Naive B cell (primary cell): ENCODE results near the gene ANO4. TPM values are rescaled to one million over a fixed set of nuclear protein-coding genes. Genes with fewer than 3 reads are reported as not detected.
"Not testable (repeated sequence)": the region's sequence is repeated elsewhere in the genome, so short reads cannot be mapped to it uniquely, and the experiment has no call there.

Experiments
- ATAC-seq, 2 donors: fragments of 150-1000 bp; cut with Tn5 transposase; 2 replicates each; pipeline ENCODE4 v1.10.0; 2021; ENCODE audit warnings: low read depth in 2 of 2, mild to moderate bottlenecking in 2 of 2, moderate library complexity in 2 of 2
- DNase-seq: peaks from one replicate; pipeline ENCODE4 v3.0.0; 2022
- H3K27ac Mint-ChIP-seq, 6 donors: one replicate each; pipeline ENCODE4 v1.8.0; 2020 to 2022; ENCODE audit warnings: mild to moderate bottlenecking in 6 of 6, mixed read lengths in 6 of 6, moderate library complexity in 5 of 6, inconsistent platforms in 2 of 6
- H3K27me3 Mint-ChIP-seq, 3 donors: one replicate each; pipeline ENCODE4 v1.8.0; 2021 to 2022; ENCODE audit warnings: mixed read lengths in 3 of 3, mild to moderate bottlenecking in 1 of 3
- H3K36me3 Mint-ChIP-seq, 2 donors: one replicate each; pipeline ENCODE4 v1.8.0; 2020 to 2022; ENCODE audit warnings: mixed read lengths in 2 of 2, inconsistent platforms in 1 of 2, mild to moderate bottlenecking in 1 of 2
- H3K4me1 Mint-ChIP-seq, 3 donors: one replicate each; pipeline ENCODE4 v1.8.0; 2020 to 2022; ENCODE audit warnings: mixed read lengths in 3 of 3, inconsistent platforms in 1 of 3, mild to moderate bottlenecking in 1 of 3, moderate library complexity in 1 of 3
- H3K4me3 Mint-ChIP-seq, 8 donors: one replicate each; pipeline ENCODE4 v1.8.0; 2020 to 2022; ENCODE audit warnings: mild to moderate bottlenecking in 8 of 8, mixed read lengths in 8 of 8, moderate library complexity in 8 of 8, inconsistent platforms in 2 of 8
- H3K9me3 Mint-ChIP-seq, 7 donors: one replicate each; pipeline ENCODE4 v1.8.0; 2020 to 2022; ENCODE audit warnings: mixed read lengths in 7 of 7, mild to moderate bottlenecking in 5 of 7, inconsistent platforms in 2 of 7, moderate library complexity in 1 of 7
- polyA plus RNA-seq, 6 donors: library from polyadenylated mRNA; unstranded; fragments of 300-500 nt; fragmentation: Illumina TruSeq; gene quantifications; one replicate each; pipeline ENCODE4 v1.2.3, GENCODE V29; 2021; ENCODE audit warnings: low read depth in 6 of 6

ANO4 gene
- polyA plus RNA-seq, 6 donors from 2014 or later, result not detected

DNA sequence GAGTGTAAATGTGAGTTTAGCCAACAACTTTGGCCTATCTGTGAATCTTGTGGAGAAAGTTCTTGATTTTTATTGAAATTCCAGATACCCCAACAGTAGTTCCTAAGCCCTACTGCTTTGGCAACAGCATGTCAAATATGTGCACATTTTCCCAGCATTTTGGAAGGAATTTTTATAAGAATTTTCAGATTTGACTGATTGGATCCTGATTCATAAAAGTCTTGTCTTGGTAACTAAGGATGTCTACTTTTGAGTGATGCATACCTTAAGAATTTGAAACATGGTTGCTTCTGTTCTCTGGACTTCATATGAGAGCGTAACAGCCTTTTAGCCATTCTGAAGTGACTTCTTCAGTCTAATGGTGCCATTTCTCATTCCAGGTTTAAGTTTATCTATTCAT, 106.7 kb downstream of the ANO4 start:
- no peak overlapping the region for H3K4me3 Mint-ChIP-seq
- peaks cover 0 to 16% (median 2%) of the 10 kb centered on the region in 7 donors for H3K9me3 Mint-ChIP-seq
- ATAC-seq (no peak), DNase-seq (no peak)
- no peaks in the 10 kb centered on the region for H3K4me1 Mint-ChIP-seq
- no peaks in the 10 kb centered on the region for H3K36me3 Mint-ChIP-seq
- no peak overlapping the region for H3K27ac Mint-ChIP-seq
- peaks cover 0 to 8% (median 0%) of the 10 kb centered on the region in 3 donors for H3K27me3 Mint-ChIP-seq

- Mint-ChIP-seq H3K36me3 (no peaks in the 10 kb centered on the region), H3K27me3 (peaks cover 0 to 8% (median 0%) of the 10 kb centered on the region in 3 donors), H3K27ac (no peak overlapping the region), H3K9me3 (peaks cover 0 to 10% (median 0%) of the 10 kb centered on the region in 7 donors), H3K4me3 (no peak overlapping the region), H3K4me1 (no peaks in the 10 kb centered on the region)
- ATAC-seq (no peak), DNase-seq (no peak)
Measured at GRCh38 chr12:100904270-100904669, 109.7 kb downstream of the ANO4 start.

- no peaks in the 10 kb centered on the region for H3K9me3 Mint-ChIP-seq
- no peak overlapping the region for H3K27ac Mint-ChIP-seq
- H3K27me3 Mint-ChIP-seq, result peaks cover 0 to under 1% (median 0%) of the 10 kb centered on the region in 3 donors
- H3K36me3 Mint-ChIP-seq, result no peaks in the 10 kb centered on the region
- ATAC-seq, result no peak
- DNase-seq, result no peak
- no peaks in the 10 kb centered on the region for H3K4me1 Mint-ChIP-seq
- no peak overlapping the region for H3K4me3 Mint-ChIP-seq
Measured at GRCh38 chr12:100908501-100908900, 113.9 kb downstream of the ANO4 start.

GRCh38 chr12:100913872-100914592, 119.5 kb downstream of the ANO4 start:
- ATAC-seq (no peak), DNase-seq (no peak)
- H3K4me3 Mint-ChIP-seq, result no peak overlapping the region
- no peaks in the 10 kb centered on the region for H3K36me3 Mint-ChIP-seq
- no peak overlapping the region for H3K27ac Mint-ChIP-seq
- H3K27me3 Mint-ChIP-seq, result no peaks in the 10 kb centered on the region
- no peaks in the 10 kb centered on the region for H3K9me3 Mint-ChIP-seq
- H3K4me1 Mint-ChIP-seq, result no peaks in the 10 kb centered on the region

DNA sequence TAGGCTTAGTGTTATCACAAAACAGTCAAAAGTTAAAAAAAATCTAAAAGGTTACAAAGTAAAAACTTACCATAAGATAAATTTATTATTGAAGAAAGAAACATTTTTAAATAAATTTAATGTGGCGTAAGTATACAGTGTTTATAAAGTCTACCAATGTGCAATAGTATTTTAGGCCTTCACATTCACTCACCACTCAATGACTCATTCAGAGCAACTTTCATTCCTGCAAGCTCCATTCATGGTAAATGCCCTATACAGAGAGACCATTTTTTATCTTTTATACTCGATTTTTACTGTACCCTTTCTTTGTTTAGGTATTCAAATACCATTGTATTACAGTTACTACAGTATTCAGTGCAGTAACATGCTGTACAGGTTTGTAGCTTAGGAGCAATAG, 124.5 kb downstream of the ANO4 start:
- Mint-ChIP-seq H3K36me3 (no peaks in the 10 kb centered on the region), H3K4me3 (no peak overlapping the region), H3K9me3 (peaks cover 0 to 5% (median 2%) of the 10 kb centered on the region in 7 donors), H3K4me1 (no peaks in the 10 kb centered on the region), H3K27me3 (no peaks in the 10 kb centered on the region), H3K27ac (no peak overlapping the region)
- DNase-seq (no peak), ATAC-seq (no peak)

DNA sequence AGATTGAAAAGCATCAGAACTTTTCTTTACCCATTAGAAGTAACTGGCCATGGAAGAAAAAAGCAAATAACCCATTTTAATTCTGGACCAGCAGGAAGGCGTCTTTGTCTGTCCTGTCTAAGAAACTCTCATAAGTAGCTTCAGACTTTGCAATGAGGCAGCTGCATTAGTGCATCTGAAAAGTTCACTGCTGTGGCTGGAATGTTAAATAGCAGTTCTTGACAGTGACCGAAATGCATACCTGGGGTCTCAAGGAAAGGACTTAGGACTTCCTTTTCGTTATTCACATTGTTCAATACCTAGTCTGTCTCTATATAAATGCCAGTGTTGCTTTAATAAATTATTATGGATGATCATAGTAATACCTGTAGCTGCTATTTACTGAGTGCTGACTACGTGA, 125.9 kb downstream of the ANO4 start:
- H3K27ac Mint-ChIP-seq, result no peak overlapping the region
- H3K9me3 Mint-ChIP-seq, result peaks cover 0 to 8% (median 2%) of the 10 kb centered on the region in 7 donors
- H3K4me1 Mint-ChIP-seq, result no peaks in the 10 kb centered on the region
- no peak for ATAC-seq
- no peaks in the 10 kb centered on the region for H3K36me3 Mint-ChIP-seq
- H3K4me3 Mint-ChIP-seq, result no peak overlapping the region
- no peaks in the 10 kb centered on the region for H3K27me3 Mint-ChIP-seq
- DNase-seq, result no peak

GRCh38 chr12:100926669-100927248, 132.2 kb downstream of the ANO4 start:
- DNase-seq (no peak), ATAC-seq (no peak)
- no peaks in the 10 kb centered on the region for H3K36me3 Mint-ChIP-seq
- peaks cover 0 to 8% (median 0%) of the 10 kb centered on the region in 7 donors for H3K9me3 Mint-ChIP-seq
- H3K27me3 Mint-ChIP-seq, result no peaks in the 10 kb centered on the region
- H3K27ac Mint-ChIP-seq, result no peak overlapping the region
- H3K4me1 Mint-ChIP-seq, result no peaks in the 10 kb centered on the region
- H3K4me3 Mint-ChIP-seq, result no peak overlapping the region

GRCh38 chr12:100927826-100928225, 133.2 kb downstream of the ANO4 start:
- no peaks in the 10 kb centered on the region for H3K36me3 Mint-ChIP-seq
- DNase-seq (no peak), ATAC-seq (no peak)
- no peaks in the 10 kb centered on the region for H3K27me3 Mint-ChIP-seq
- no peak overlapping the region for H3K27ac Mint-ChIP-seq
- H3K4me1 Mint-ChIP-seq, result no peaks in the 10 kb centered on the region
- peaks cover 0 to 8% (median 0%) of the 10 kb centered on the region in 7 donors for H3K9me3 Mint-ChIP-seq
- no peak overlapping the region for H3K4me3 Mint-ChIP-seq

DNA sequence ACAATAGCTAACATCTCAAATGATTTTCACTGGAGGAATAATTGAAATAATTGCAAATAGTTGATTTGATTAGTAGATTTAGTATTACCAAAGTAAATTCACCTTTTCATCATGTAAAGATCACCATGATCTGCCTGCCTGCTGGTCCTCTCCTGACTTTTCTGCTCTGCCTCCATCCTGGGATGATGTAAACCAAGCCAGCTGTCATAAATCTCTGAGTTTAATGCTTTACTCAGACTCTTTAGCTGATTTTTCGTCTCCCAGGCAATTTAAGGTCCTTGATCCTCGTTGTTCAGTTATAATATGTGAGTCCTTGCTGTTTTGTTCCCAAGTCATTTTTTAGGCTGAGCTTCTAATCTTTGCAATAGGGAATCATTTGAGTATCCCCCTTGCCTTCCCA, 138.0 kb downstream of the ANO4 start:
- no peaks in the 10 kb centered on the region for H3K27me3 Mint-ChIP-seq
- H3K4me1 Mint-ChIP-seq, result no peaks in the 10 kb centered on the region
- DNase-seq (no peak), ATAC-seq (no peak)
- no peak overlapping the region for H3K4me3 Mint-ChIP-seq
- H3K9me3 Mint-ChIP-seq, result peaks cover 0 to 4% (median 0%) of the 10 kb centered on the region in 7 donors
- no peaks in the 10 kb centered on the region for H3K36me3 Mint-ChIP-seq
- no peak overlapping the region for H3K27ac Mint-ChIP-seq

- not testable (repeated sequence) for H3K36me3 Mint-ChIP-seq, H3K9me3 Mint-ChIP-seq, DNase-seq, H3K27ac Mint-ChIP-seq, H3K4me1 Mint-ChIP-seq, ATAC-seq, H3K4me3 Mint-ChIP-seq, H3K27me3 Mint-ChIP-seq
Measured at GRCh38 chr12:100933531-100933930, 139.0 kb downstream of the ANO4 start.

- Mint-ChIP-seq H3K36me3 (no peaks in the 10 kb centered on the region), H3K4me3 (no peak overlapping the region), H3K9me3 (peaks cover 0 to 5% (median 2%) of the 10 kb centered on the region in 7 donors), H3K4me1 (no peaks in the 10 kb centered on the region), H3K27ac (no peak overlapping the region), H3K27me3 (no peaks in the 10 kb centered on the region)
- ATAC-seq, result no peak
- no peak for DNase-seq
Measured at GRCh38 chr12:100935929-100936328, 141.4 kb downstream of the ANO4 start.

DNA sequence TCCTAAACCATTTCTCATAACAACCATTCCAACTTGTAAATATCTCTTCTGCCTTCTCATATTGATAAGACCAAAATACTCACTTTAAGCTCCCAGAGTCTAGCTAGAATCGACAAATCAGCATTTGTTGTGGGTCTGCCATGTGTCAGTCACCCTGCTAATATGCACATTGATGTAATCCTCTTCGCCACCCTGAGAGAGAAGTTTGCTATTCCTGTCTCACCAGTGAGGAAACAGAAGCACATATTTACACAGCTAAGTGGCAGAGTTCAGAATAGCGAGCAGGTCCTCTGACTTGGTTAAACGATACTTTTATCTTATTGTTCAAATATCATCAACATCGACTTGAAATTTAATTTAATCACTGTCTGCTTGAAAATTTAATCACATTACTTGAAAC, 142.1 kb downstream of the ANO4 start:
- no peaks in the 10 kb centered on the region for H3K27me3 Mint-ChIP-seq
- no peak for DNase-seq
- no peak overlapping the region for H3K4me3 Mint-ChIP-seq
- no peak for ATAC-seq
- no peak overlapping the region for H3K27ac Mint-ChIP-seq
- no peaks in the 10 kb centered on the region for H3K4me1 Mint-ChIP-seq
- H3K36me3 Mint-ChIP-seq, result no peaks in the 10 kb centered on the region
- peaks cover 0 to 5% (median 2%) of the 10 kb centered on the region in 7 donors for H3K9me3 Mint-ChIP-seq

- peaks cover 0 to 4% (median 0%) of the 10 kb centered on the region in 7 donors for H3K9me3 Mint-ChIP-seq
- no peak for DNase-seq
- H3K27me3 Mint-ChIP-seq, result no peaks in the 10 kb centered on the region
- H3K4me1 Mint-ChIP-seq, result no peaks in the 10 kb centered on the region
- ATAC-seq, result no peak
- H3K36me3 Mint-ChIP-seq, result no peaks in the 10 kb centered on the region
- H3K4me3 Mint-ChIP-seq, result no peak overlapping the region
- no peak overlapping the region for H3K27ac Mint-ChIP-seq
Measured at GRCh38 chr12:100940503-100940902, 145.9 kb downstream of the ANO4 start.

DNA sequence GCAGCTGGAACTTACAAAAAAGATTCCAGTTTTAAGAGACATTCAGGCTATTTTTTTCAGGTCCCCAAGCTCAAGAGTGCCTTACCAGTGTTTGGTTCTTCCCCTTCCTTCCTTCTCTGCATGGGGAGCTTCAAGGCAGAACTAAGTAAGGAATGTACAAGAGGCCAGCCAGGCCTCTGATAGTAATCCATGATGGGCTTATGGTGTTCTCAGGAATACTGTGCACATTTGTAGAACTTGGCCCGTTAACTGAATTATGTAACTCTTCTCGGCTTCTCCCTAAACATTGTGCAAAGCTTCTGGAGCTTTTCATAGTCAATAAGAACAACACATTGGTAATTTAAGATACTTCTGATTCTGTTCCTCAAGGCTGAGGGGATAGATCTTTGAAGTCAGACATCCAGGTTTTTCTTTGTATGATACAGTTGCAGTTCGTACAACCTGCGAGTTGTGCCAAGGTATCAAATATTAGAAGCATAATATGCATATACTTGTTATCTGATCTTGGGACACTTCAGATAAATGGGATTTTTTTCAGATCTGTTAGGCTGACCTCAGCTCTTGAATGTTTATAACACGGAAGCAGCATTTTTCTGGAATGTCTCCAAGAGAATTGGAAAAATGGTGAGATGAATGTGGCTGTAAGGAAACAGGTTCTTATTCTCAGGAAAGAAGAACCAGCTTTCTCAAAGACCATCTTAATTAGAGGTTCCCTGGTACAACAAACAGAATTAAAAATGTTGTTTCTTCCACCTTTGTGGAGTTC, 148.6 kb downstream of the ANO4 start:
- DNase-seq, result no peak
- H3K27me3 Mint-ChIP-seq, result peaks cover 0 to 7% (median 0%) of the 10 kb centered on the region in 3 donors
- peaks cover 0 to 8% (median 1%) of the 10 kb centered on the region in 7 donors for H3K9me3 Mint-ChIP-seq
- no peaks in the 10 kb centered on the region for H3K4me1 Mint-ChIP-seq
- no peak for ATAC-seq
- H3K36me3 Mint-ChIP-seq, result no peaks in the 10 kb centered on the region
- no peak overlapping the region for H3K4me3 Mint-ChIP-seq
- no peak overlapping the region for H3K27ac Mint-ChIP-seq
